Ishikawa (cell line): ENCODE results near the gene DNM2.
A peak's percentile ranks its signal among the peaks of the same experiment; 100 is the strongest.

Experiments
- CEBPB ChIP-seq: IDR thresholded peaks from 2 replicates; pipeline ENCODE4 v1.6.1; 2012
- CREB1 ChIP-seq: IDR thresholded peaks from 2 replicates; pipeline ENCODE4 v1.6.1; 2012; ENCODE audit warnings: low read depth
- EGR1 ChIP-seq: IDR thresholded peaks from 2 replicates; pipeline ENCODE4 v1.6.1; 2012
- EP300 ChIP-seq: IDR thresholded peaks from 2 replicates; pipeline ENCODE4 v1.6.1; 2012; ENCODE audit warnings: borderline replicate concordance
- FOXM1 ChIP-seq: IDR thresholded peaks from 2 replicates; pipeline ENCODE4 v1.6.1; 2012; ENCODE audit warnings: low read depth, borderline replicate concordance
- MAX ChIP-seq: IDR thresholded peaks from 2 replicates; pipeline ENCODE4 v1.6.1; 2012
- NFIC ChIP-seq: IDR thresholded peaks from 2 replicates; pipeline ENCODE4 v1.6.1; 2012
- RAD21 ChIP-seq: IDR thresholded peaks from 2 replicates; pipeline ENCODE4 v1.6.1; 2012; ENCODE audit warnings: low read depth
- REST ChIP-seq: IDR thresholded peaks from 2 replicates; pipeline ENCODE4 v1.6.1; 2012; ENCODE audit warnings: low read depth, mild to moderate bottlenecking
- TAF1 ChIP-seq: IDR thresholded peaks from 2 replicates; pipeline ENCODE4 v1.6.1; 2012; ENCODE audit warnings: low read depth, mild to moderate bottlenecking
- TCF12 ChIP-seq: IDR thresholded peaks from 2 replicates; pipeline ENCODE4 v1.6.1; 2012; ENCODE audit warnings: low read depth
- TEAD4 ChIP-seq: IDR thresholded peaks from 2 replicates; pipeline ENCODE4 v1.6.1; 2012
- USF1 ChIP-seq: IDR thresholded peaks from 2 replicates; pipeline ENCODE4 v1.6.1; 2012
- YY1 ChIP-seq: IDR thresholded peaks from 2 replicates; pipeline ENCODE4 v1.6.1; 2012; ENCODE audit warnings: low read depth
- ZBTB7A ChIP-seq: IDR thresholded peaks from 2 replicates; pipeline ENCODE4 v1.6.1; 2012; ENCODE audit warnings: low read depth

The DNM2 gene

GRCh38 chr19:10686193-10686592 is 31.7 kb upstream of the DNM2 start:
- no peak for TF ChIP-seq USF1
- no peak for TF ChIP-seq NFIC
- TF ChIP-seq CEBPB: no peak
- TF ChIP-seq EP300: no peak
- TF ChIP-seq CREB1: no peak
- TF ChIP-seq TAF1: no peak
- TF ChIP-seq FOXM1: no peak

GRCh38 chr19:10686661-10687517 is 31.0 kb upstream of the DNM2 start:
- TF ChIP-seq FOXM1 (no peak), ZBTB7A (no peak), CREB1 (no peak)

GRCh38 chr19:10687518-10688288 is 30.2 kb upstream of the DNM2 start:
- no peak for TF ChIP-seq TEAD4
- TF ChIP-seq CREB1: no peak
- no peak for TF ChIP-seq NFIC
- TF ChIP-seq TAF1: no peak
- no peak for TF ChIP-seq MAX
- TF ChIP-seq REST: no peak
- TF ChIP-seq TCF12: no peak
- TF ChIP-seq USF1: no peak
- no peak for TF ChIP-seq FOXM1
- no peak for TF ChIP-seq ZBTB7A
- TF ChIP-seq RAD21: no peak
- no peak for TF ChIP-seq EP300
- no peak for TF ChIP-seq EGR1

GRCh38 chr19:10688545-10689280 is 29.2 kb upstream of the DNM2 start:
- TF ChIP-seq NFIC (no peak), ZBTB7A (no peak), EGR1 (no peak), TEAD4 (no peak), TAF1 (no peak), MAX (no peak), FOXM1 (no peak), RAD21 (no peak), YY1 (no peak), USF1 (no peak), REST (no peak)

- TF ChIP-seq MAX (no peak), TEAD4 (no peak), FOXM1 (no peak), CREB1 (no peak), TCF12 (no peak), CEBPB (peak; percentile 55), EGR1 (no peak)
Measured at GRCh38 chr19:10690341-10690781, 27.5 kb upstream of the DNM2 start.
